ENCODE results near the gene ZNRD2. TPM values are rescaled to one million over a fixed set of nuclear protein-coding genes. Genes with fewer than 3 reads are reported as not detected.

Gene ZNRD2
- total and polyA plus RNA-seq, 5 experiments from 2014 or later = 31.5 to 86.3 (median 62.9) TPM

DNA sequence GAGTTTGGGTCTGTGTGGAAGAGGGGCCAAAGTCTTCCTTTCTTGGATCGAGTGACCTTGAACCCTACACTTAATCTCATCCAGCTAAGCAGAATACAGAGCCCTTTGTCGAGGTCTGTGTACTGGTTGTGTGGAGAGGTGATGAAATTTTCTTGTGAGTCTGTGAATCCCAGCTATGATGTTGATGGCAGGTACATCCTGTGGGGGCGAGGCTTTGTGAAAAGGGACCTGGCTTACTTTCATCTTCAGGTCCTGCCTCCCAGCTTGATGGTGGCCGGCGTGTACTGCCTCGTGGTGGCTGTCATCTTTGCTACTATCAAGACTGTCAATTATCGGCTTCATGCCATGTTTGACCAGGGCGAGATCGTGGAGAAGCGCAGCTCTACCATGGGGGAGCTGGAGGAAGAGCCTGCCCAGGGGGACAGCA lies 46.3 kb downstream of the ZNRD2 start:
- Mint-ChIP-seq H3K36me3 (peaks cover 0 to 28% (median 3%) of the 10 kb centered on the region in 3 donors), H3K4me1 (peaks cover 18 to 47% (median 40%) of the 10 kb centered on the region in 4 donors), H3K4me3 (peak overlapping the region; percentile 88 to 97 (median 95)), H3K27ac (peak overlapping the region; percentile 83 to 97 (median 92)), H3K27me3 (peaks cover 0 to 2% (median 0%) of the 10 kb centered on the region in 5 donors), H3K9me3 (no peaks in the 10 kb centered on the region)
- DNase-seq = no peak
- POLR2A ChIA-PET = interaction anchor here (1.1 to 38.5 kb wide), 5 partner anchors 10 to 118 kb away, joined by 3 to 1068 read pairs (median 7); partner anchors contain the start of genes MALAT1, RELA and SIPA1
- ATAC-seq = no peak

DNA sequence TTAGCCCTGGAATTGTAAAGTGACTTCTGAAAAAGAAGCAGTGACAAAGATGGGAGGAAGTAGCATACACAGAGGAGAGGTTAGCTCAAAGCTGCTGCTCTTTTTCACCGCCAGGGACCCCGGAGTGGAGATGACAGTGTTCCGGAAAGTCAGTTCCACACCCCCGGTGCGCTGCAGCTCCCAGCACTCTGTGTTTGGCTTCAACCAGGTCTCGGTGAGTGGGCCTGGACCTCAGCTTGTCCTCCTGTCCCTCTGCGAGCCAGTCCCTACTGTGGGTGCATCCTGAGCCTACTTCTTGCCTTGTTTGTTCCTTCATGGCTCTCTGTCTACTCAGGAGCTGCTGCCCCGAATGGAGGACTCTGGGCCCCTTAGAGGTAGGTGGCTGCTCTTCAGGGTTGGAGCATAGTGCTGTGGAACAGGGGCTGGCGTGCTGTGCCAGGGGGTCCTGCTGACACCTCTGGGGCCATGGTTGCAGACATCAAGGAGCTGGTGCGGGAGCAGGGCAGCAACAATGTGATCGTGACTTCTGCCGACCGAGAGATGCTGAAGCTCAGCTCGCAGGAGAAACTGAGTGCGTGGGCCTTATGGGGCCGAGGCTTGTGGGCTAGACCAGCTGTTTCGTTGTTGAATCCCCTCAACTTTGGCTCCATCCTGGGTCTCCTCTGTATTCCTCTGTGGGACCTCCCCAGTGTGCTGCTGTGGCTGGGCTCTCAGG lies 47.0 kb downstream of the ZNRD2 start:
- DNase-seq (no peak), ATAC-seq (no peak)
- POLR2A ChIA-PET = interaction anchor here (0.5 to 38.5 kb wide), 5 partner anchors 9 to 1346 kb away, joined by 3 to 1068 read pairs (median 4); partner anchors contain the start of genes MALAT1, RELA and SIPA1
- Mint-ChIP-seq H3K27me3 (peaks cover 0 to 2% (median 0%) of the 10 kb centered on the region in 5 donors), H3K4me3 (peak overlapping the region; percentile 88 to 97 (median 95)), H3K4me1 (peaks cover 16 to 45% (median 34%) of the 10 kb centered on the region in 4 donors), H3K27ac (peak overlapping the region in 8 of 10 donors; percentile 83 to 96 (median 92)), H3K9me3 (no peaks in the 10 kb centered on the region), H3K36me3 (peaks cover 0 to 34% (median 3%) of the 10 kb centered on the region in 3 donors)

DNA sequence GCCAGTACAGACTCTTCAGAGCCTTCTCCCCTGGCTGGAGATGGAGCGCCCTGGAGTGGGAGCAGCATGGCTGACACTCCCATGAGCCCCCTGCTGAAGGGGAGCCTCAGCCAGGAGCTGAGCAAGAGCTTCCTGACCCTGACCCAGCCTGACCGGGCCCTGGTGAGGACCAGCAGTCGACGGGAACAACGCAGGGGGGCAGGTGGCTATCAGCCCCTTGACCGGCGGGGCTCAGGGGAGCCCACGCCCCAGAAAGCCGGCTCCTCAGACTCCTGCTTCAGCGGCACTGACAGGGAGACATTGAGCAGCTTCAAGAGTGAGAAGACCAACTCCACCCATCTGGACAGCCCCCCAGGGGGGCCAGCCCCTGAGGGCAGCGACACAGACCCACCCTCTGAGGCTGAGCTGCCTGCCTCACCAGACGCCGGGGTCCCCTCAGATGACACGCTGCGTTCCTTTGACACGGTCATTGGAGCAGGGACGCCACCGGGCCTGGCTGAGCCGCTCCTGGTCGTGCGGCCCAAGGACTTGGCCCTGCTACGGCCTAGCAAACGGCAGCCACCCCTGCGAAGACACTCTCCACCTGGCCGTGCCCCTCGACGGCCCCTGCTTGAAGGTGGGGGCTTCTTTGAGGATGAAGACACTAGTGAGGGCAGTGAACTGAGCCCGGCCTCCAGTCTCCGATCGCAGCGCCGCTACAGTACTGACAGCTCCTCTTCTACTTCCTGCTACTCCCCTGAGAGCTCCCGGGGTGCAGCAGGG lies 47.9 kb downstream of the ZNRD2 start:
- Mint-ChIP-seq H3K36me3 (peaks cover 0 to 43% (median 3%) of the 10 kb centered on the region in 3 donors), H3K4me3 (peak overlapping the region in 3 of 10 donors; percentile 48 to 97 (median 94)), H3K27me3 (peaks cover 0 to 2% (median 0%) of the 10 kb centered on the region in 5 donors), H3K4me1 (peaks cover 16 to 36% (median 28%) of the 10 kb centered on the region in 4 donors), H3K27ac (no peak overlapping the region), H3K9me3 (no peaks in the 10 kb centered on the region)
- POLR2A ChIA-PET = interaction anchor here (0.5 to 38.5 kb wide), 4 partner anchors 34 to 1347 kb away, joined by 3 to 1068 read pairs (median 4); partner anchors contain the start of genes MALAT1, RELA and SIPA1
- DNase-seq (no peak), ATAC-seq (no peak)

DNA sequence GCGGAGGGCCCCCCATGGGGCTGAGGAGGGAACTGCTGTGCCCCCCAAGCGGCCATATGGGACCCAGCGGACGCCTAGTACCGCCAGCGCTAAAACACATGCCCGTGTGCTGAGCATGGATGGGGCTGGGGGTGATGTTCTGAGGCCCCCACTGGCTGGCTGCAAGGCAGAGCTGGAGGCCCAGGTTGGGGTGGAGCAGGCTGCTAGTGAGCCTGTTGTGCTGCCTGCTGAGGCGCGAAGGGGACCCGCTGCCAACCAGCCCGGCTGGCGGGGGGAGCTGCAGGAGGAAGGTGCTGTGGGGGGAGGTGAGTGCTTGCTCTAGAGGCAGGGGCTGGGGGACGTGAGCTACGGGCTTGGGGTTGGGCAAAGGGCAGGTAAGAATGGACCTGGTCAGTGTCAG lies 48.5 kb downstream of the ZNRD2 start:
- no peak for ATAC-seq
- POLR2A ChIA-PET = interaction anchor here (38.5 kb wide), 1 partner anchor 33 kb away, joined by 1068 read pairs; the partner anchor contains the start of genes RELA and SIPA1
- H3K9me3 Mint-ChIP-seq = no peaks in the 10 kb centered on the region
- H3K4me1 Mint-ChIP-seq = peaks cover 15 to 36% (median 26%) of the 10 kb centered on the region in 4 donors
- H3K27me3 Mint-ChIP-seq = peaks cover 0 to 2% (median 0%) of the 10 kb centered on the region in 5 donors
- H3K4me3 Mint-ChIP-seq = peak overlapping the region in 3 of 10 donors; percentile 28 to 60 (median 60)
- H3K27ac Mint-ChIP-seq = peak overlapping the region in 3 of 10 donors; percentile 13 to 81 (median 43)
- no peak for DNase-seq
- H3K36me3 Mint-ChIP-seq = peaks cover 0 to 43% (median 3%) of the 10 kb centered on the region in 3 donors

DNA sequence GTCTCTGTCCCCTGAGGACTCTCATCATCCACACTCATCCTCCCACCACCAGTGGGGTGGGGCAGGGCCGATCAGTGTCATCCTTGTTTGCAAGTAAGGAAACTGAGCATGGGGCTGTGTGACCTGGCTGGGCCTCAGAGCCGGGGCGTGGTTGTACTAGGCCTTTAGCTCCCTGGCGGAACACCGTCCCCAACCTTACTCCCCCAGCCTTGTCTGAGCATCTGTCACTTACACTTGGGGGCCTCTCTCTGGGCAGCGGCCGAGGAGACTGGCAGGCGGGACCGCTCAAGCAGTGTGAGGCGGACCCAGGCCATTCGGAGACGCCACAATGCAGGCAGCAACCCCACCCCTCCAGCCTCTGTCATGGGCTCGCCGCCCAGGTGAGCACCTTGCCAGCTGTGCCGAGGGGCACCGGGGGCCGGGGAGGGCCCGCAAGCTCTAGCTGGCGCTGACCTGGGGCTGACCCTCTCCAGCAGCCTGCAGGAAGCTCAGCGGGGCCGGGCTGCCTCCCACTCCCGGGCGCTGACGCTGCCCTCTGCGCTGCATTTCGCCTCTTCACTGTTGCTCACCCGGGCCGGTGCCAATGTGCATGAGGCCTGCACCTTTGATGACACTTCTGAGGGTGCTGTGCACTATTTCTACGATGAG lies 49.1 kb downstream of the ZNRD2 start:
- H3K27me3 Mint-ChIP-seq = peaks cover 0 to 2% (median 0%) of the 10 kb centered on the region in 5 donors
- no peaks in the 10 kb centered on the region for H3K9me3 Mint-ChIP-seq
- ATAC-seq (no peak), DNase-seq (no peak)
- peaks cover 0 to 46% (median 3%) of the 10 kb centered on the region in 3 donors for H3K36me3 Mint-ChIP-seq
- peaks cover 13 to 38% (median 25%) of the 10 kb centered on the region in 4 donors for H3K4me1 Mint-ChIP-seq
- H3K27ac Mint-ChIP-seq = peak overlapping the region in 5 of 10 donors; percentile 13 to 79 (median 27)
- POLR2A ChIA-PET = interaction anchor here (1.0 to 38.5 kb wide), 2 partner anchors 33 to 157 kb away, joined by 3 to 1068 read pairs; partner anchors contain the start of genes RELA and SIPA1
- peak overlapping the region in 2 of 10 donors; percentile 60 for H3K4me3 Mint-ChIP-seq

DNA sequence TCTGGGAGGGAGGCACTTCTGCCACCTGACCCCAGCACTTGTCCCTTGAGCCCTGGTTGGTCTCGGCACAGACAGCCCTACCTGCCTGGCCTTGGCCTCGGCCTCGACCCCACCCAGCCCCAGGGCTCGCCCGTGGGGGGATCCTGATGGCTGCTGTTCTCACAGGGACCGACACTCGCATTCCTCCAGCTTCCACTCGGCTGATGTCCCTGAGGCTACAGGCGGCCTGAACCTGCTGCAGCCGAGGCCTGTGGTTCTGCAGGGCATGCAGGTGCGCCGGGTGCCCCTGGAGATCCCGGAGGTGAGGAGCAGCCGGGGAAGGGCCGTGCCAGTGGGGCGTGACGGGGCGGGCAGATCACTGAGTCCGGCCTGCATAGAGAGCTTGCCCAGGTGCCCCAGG lies 50.4 kb downstream of the ZNRD2 start:
- POLR2A ChIA-PET = interaction anchor here (0.7 to 38.5 kb wide), 2 partner anchors 31 to 150 kb away, joined by 3 to 1068 read pairs; partner anchors contain the start of genes RELA and SIPA1
- H3K4me1 Mint-ChIP-seq = peaks cover 13 to 38% (median 22%) of the 10 kb centered on the region in 4 donors
- H3K9me3 Mint-ChIP-seq = no peaks in the 10 kb centered on the region
- peaks cover 0 to 53% (median 3%) of the 10 kb centered on the region in 3 donors for H3K36me3 Mint-ChIP-seq
- ATAC-seq (no peak), DNase-seq (no peak)
- H3K27ac Mint-ChIP-seq = no peak overlapping the region
- no peak overlapping the region for H3K4me3 Mint-ChIP-seq
- no peaks in the 10 kb centered on the region for H3K27me3 Mint-ChIP-seq

DNA sequence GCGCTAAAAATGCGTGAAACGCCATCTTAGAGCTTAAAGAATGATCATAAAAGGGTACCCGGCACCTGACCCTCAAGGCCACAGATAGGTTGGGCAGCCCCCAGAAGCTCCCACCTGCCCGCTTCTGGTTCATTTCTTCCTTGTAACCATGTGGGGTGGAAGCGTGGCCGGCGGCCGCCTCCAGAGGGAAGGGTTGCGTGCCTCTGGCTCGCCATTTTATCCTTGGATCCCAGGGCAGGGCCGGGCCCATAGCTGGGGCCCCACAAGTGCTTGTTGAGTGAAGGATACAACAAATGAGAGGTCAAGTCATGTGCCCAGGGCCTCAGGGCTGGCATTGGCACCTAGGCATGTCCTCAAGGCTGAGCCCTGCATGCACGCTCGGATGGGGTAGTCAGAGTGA lies 51.2 kb downstream of the ZNRD2 start:
- ATAC-seq (no peak), DNase-seq (no peak)
- H3K9me3 Mint-ChIP-seq = no peaks in the 10 kb centered on the region
- peaks cover 0 to 60% (median 5%) of the 10 kb centered on the region in 3 donors for H3K36me3 Mint-ChIP-seq
- H3K4me1 Mint-ChIP-seq = peaks cover 15 to 43% (median 25%) of the 10 kb centered on the region in 4 donors
- POLR2A ChIA-PET = interaction anchor here (38.5 kb wide), 1 partner anchor 31 kb away, joined by 1068 read pairs; the partner anchor contains the start of genes RELA and SIPA1
- H3K27me3 Mint-ChIP-seq = no peaks in the 10 kb centered on the region
- no peak overlapping the region for H3K4me3 Mint-ChIP-seq
- peak overlapping the region in 1 of 10 donors; percentile 38 for H3K27ac Mint-ChIP-seq

Other genes with a start within 250 kb of the ZNRD2 start
- gene DPF2, start 236.6 kb upstream of the ZNRD2 start, total RNA-seq = 100 to 1,000 TPM in 1 of 2 experiments, 10 to 100 TPM in 1; 96.5 to 100 TPM
- 10 to 100 TPM; 48.3 to 64.9 (median 51.3) TPM for gene DPF2, start 236.6 kb upstream of the ZNRD2 start, polyA plus RNA-seq
- gene TIGD3, start 215.7 kb upstream of the ZNRD2 start, total RNA-seq = 1 to 10 TPM; 1.5 to 1.9 TPM
- gene TIGD3, start 215.7 kb upstream of the ZNRD2 start, polyA plus RNA-seq = under 1 TPM; 0.15 to 0.67 (median 0.21) TPM
- 10 to 100 TPM; 22.2 to 23.4 TPM for gene SLC25A45, start 187.8 kb upstream of the ZNRD2 start, total RNA-seq
- gene SLC25A45, start 187.8 kb upstream of the ZNRD2 start, polyA plus RNA-seq = 10 to 100 TPM; 10.8 to 19.2 (median 11.0) TPM
- gene FRMD8, start 183.8 kb upstream of the ZNRD2 start, total RNA-seq = 10 to 100 TPM; 48.6 to 55.0 TPM
- 10 to 100 TPM; 34.5 to 42.6 (median 35.4) TPM for gene FRMD8, start 183.8 kb upstream of the ZNRD2 start, polyA plus RNA-seq
- 100 to 1,000 TPM; 375 to 414 TPM for gene NEAT1, start 147.7 kb upstream of the ZNRD2 start, total RNA-seq
- 1 to 10 TPM; 1.3 to 2.9 (median 1.9) TPM for gene NEAT1, start 147.7 kb upstream of the ZNRD2 start, polyA plus RNA-seq
- gene MALAT1, start 71.4 kb upstream of the ZNRD2 start, total RNA-seq = over 10,000 TPM; 29,995 to 30,085 TPM
- 1,000 to 10,000 TPM; 1,355 to 3,419 (median 2,188) TPM for gene MALAT1, start 71.4 kb upstream of the ZNRD2 start, polyA plus RNA-seq
- gene SCYL1, start 45.4 kb upstream of the ZNRD2 start, total RNA-seq = 10 to 100 TPM; 69.0 to 70.6 TPM
- 10 to 100 TPM; 23.2 to 41.5 (median 33.5) TPM for gene SCYL1, start 45.4 kb upstream of the ZNRD2 start, polyA plus RNA-seq
- 100 to 1,000 TPM; 258 to 261 TPM for gene LTBP3, start 12.1 kb upstream of the ZNRD2 start, total RNA-seq
- 10 to 100 TPM in 2 of 3 donors, 1 to 10 TPM in 1; 7.3 to 35.0 (median 18.9) TPM for gene LTBP3, start 12.1 kb upstream of the ZNRD2 start, polyA plus RNA-seq
- 10 to 100 TPM; 39.3 to 42.1 TPM for gene FAM89B, start 2.1 kb downstream of the ZNRD2 start, total RNA-seq
- 100 to 1,000 TPM in 2 of 3 donors, 10 to 100 TPM in 1; 70.9 to 122 (median 101) TPM for gene FAM89B, start 2.1 kb downstream of the ZNRD2 start, polyA plus RNA-seq
- gene EHBP1L1, start 5.6 kb downstream of the ZNRD2 start, total RNA-seq = 100 to 1,000 TPM; 101 to 108 TPM
- gene EHBP1L1, start 5.6 kb downstream of the ZNRD2 start, polyA plus RNA-seq = 10 to 100 TPM; 10.8 to 19.8 (median 11.5) TPM
- gene KCNK7, start 25.3 kb downstream of the ZNRD2 start, total RNA-seq = 1 to 10 TPM; 2.4 to 5.0 TPM
- under 1 TPM in 1 of 3 donors, not detected in 2; 0.34 TPM for gene KCNK7, start 25.3 kb downstream of the ZNRD2 start, polyA plus RNA-seq
- gene MAP3K11, start 43.7 kb downstream of the ZNRD2 start, total RNA-seq = 10 to 100 TPM; 61.6 to 66.3 TPM
- 10 to 100 TPM in 2 of 3 donors, 1 to 10 TPM in 1; 8.7 to 20.5 (median 12.7) TPM for gene MAP3K11, start 43.7 kb downstream of the ZNRD2 start, polyA plus RNA-seq
- 10 to 100 TPM; 57.4 to 64.2 TPM for gene PCNX3, start 45.3 kb downstream of the ZNRD2 start, total RNA-seq
- 1 to 10 TPM in 2 of 3 donors, under 1 TPM in 1; 0.96 to 6.5 (median 2.2) TPM for gene PCNX3, start 45.3 kb downstream of the ZNRD2 start, polyA plus RNA-seq
- gene SIPA1, start 67.6 kb downstream of the ZNRD2 start, total RNA-seq = 100 to 1,000 TPM; 155 to 157 TPM
- 100 to 1,000 TPM; 118 to 238 (median 140) TPM for gene SIPA1, start 67.6 kb downstream of the ZNRD2 start, polyA plus RNA-seq
- gene RELA, start 92.4 kb downstream of the ZNRD2 start, total RNA-seq = 100 to 1,000 TPM; 175 to 184 TPM
- 10 to 100 TPM; 38.4 to 69.8 (median 56.6) TPM for gene RELA, start 92.4 kb downstream of the ZNRD2 start, polyA plus RNA-seq
- gene KAT5, start 141.8 kb downstream of the ZNRD2 start, total RNA-seq = 100 to 1,000 TPM; 105 to 125 TPM
- gene KAT5, start 141.8 kb downstream of the ZNRD2 start, polyA plus RNA-seq = 10 to 100 TPM; 38.0 to 57.3 (median 54.0) TPM
- gene RNASEH2C, start 150.3 kb downstream of the ZNRD2 start, total RNA-seq = 10 to 100 TPM; 62.0 to 69.9 TPM
- 10 to 100 TPM; 73.4 to 99.0 (median 98.2) TPM for gene RNASEH2C, start 150.3 kb downstream of the ZNRD2 start, polyA plus RNA-seq
- 10 to 100 TPM; 25.5 to 25.8 TPM for gene AP5B1, start 210.5 kb downstream of the ZNRD2 start, total RNA-seq
- gene AP5B1, start 210.5 kb downstream of the ZNRD2 start, polyA plus RNA-seq = 10 to 100 TPM in 2 of 3 donors, 1 to 10 TPM in 1; 8.6 to 15.2 (median 10.2) TPM
- not detected for gene OVOL1, start 216.6 kb downstream of the ZNRD2 start, total RNA-seq
- not detected for gene OVOL1, start 216.6 kb downstream of the ZNRD2 start, polyA plus RNA-seq